Endodermal cell (in vitro differentiated cells): ENCODE results near the gene KCNQ1. TPM values are rescaled to one million over a fixed set of nuclear protein-coding genes. Genes with fewer than 3 reads are reported as not detected.

Experiments used
- DNase-seq: peaks from one replicate; pipeline ENCODE4 v3.0.0-alpha.2; 2017
- H3K27ac ChIP-seq: 2 replicates; pipeline ENCODE4 v1.5.1; 2013; ENCODE audit warnings: mild to moderate bottlenecking, low read depth, low read length, moderate library complexity
- H3K27me3 ChIP-seq: 2 replicates; pipeline ENCODE4 v1.6.1; 2013; ENCODE audit warnings: mild to moderate bottlenecking, low read length, moderate library complexity; ENCODE audit not compliant: insufficient read depth, control insufficient read depth, poor library complexity, severe bottlenecking
- H3K36me3 ChIP-seq: 2 replicates; pipeline ENCODE4 v1.7.0; 2013; ENCODE audit warnings: mild to moderate bottlenecking, low read length, moderate library complexity; ENCODE audit not compliant: control insufficient read depth, insufficient read depth
- H3K4me1 ChIP-seq: one replicate; pipeline ENCODE4 v1.7.0; 2013; ENCODE audit warnings: low read length; ENCODE audit not compliant: control insufficient read depth, insufficient read depth
- H3K4me3 ChIP-seq: 2 replicates; pipeline ENCODE4 v1.5.1; 2013; ENCODE audit warnings: mild to moderate bottlenecking, low read length, moderate library complexity
- H3K9ac ChIP-seq: 2 replicates; pipeline ENCODE4 v1.6.1; 2013; ENCODE audit warnings: mild to moderate bottlenecking, low read length, moderate library complexity; ENCODE audit not compliant: poor library complexity, severe bottlenecking; ENCODE audit errors: extremely low read depth
- H3K9me3 ChIP-seq: 2 replicates; pipeline ENCODE4 v1.6.1; 2013; ENCODE audit warnings: mild to moderate bottlenecking, low read length, moderate library complexity; ENCODE audit not compliant: control insufficient read depth
- H3K27ac Mint-ChIP-seq: 2 replicates; pipeline ENCODE4 v1.8.0; 2020; ENCODE audit warnings: mixed read lengths
- H3K27me3 Mint-ChIP-seq: 2 replicates; pipeline ENCODE4 v1.8.0; 2021; ENCODE audit warnings: mild to moderate bottlenecking, mixed read lengths; ENCODE audit not compliant: insufficient read depth
- H3K36me3 Mint-ChIP-seq: 2 replicates; pipeline ENCODE4 v1.8.0; 2020; ENCODE audit warnings: low read depth, mixed read lengths
- H3K4me1 Mint-ChIP-seq: 2 replicates; pipeline ENCODE4 v1.8.0; 2020; ENCODE audit warnings: mixed read lengths
- H3K4me3 Mint-ChIP-seq: 2 replicates; pipeline ENCODE4 v1.8.0; 2020; ENCODE audit warnings: mild to moderate bottlenecking, moderate library complexity, mixed read lengths
- H3K9me3 Mint-ChIP-seq: 2 replicates; pipeline ENCODE4 v1.8.0; 2020; ENCODE audit warnings: mild to moderate bottlenecking, mixed read lengths
- WGBS, 2 experiments: methylation state at CpG; one replicate each; pipeline versions ENCODE4 v1.1.5 to v1.1.7; 2013; ENCODE audit warnings: missing lambda C conversion rate in 2 of 2, mixed read lengths in 1 of 2; ENCODE audit not compliant: insufficient coverage in 1 of 2, insufficient read length in 1 of 2; 5-methylcytosine and 5-hydroxymethylcytosine counted together
- total RNA-seq, 2 donors: library from RNA; stranded (reverse); fragmentation: NEBNext Ultra II Directional in 1 of 2; extraction: Animal tissue kit (Norgen Biotek cat#: 25700) in 1 of 2; gene quantifications; 2 replicates in 1 of 2; 3 replicates in 1 of 2; pipeline ENCODE4 v1.2.1, GENCODE V29; 2021
- TF ChIP-seq, protein P1 (sequence below): fragments of 200-600 bp; sonication (generic); conservative IDR thresholded peaks from 2 replicates; pipeline ENCODE4 v1.5.0; 2021; ENCODE audit warnings: antibody characterized with exemption, mild to moderate bottlenecking

Gene KCNQ1
- total RNA-seq, 2 donors from 2014 or later: 1.8 to 3.5 TPM

DNA sequence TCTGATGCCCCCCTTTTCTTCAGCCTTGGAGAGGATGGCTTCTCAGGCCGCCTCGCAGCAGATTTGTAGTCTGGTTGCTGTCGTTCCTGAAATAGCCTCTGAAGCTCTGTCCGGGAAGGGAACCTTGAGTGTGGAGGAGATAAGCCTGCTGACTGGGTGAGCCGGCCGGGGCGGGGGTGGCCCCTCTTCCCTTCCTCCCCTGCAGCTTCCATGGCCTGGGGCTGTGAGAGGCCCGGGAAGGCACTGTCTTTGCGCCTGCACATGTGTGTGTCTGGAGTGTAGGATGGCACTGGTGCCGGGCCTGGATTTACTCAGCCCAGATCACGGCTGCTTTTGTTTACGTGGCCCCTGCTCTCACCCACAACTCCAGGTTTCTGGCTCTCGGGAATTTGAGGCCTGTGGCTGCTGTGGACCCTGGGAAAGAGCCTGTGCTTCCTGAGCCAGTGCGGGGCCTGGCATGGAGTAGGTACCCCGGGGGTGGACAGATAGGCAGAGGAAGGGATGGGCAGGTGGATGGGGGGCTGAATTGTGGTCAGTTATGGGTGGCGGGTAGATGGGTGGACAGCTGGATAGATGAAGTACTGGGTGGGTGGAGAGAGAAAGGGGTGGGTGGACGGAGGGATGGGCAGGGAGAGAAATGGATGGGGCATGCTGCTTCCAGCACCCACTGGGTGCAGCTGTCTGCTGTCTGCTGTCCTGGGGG is 16.6 kb downstream of the KCNQ1 start:
- Histone ChIP-seq H3K27ac (no peak overlapping the region), H3K9me3 (no peaks in the 10 kb centered on the region), H3K4me3 (no peak overlapping the region), H3K27me3 (peaks cover 21% of the 10 kb centered on the region), H3K36me3 (no peaks in the 10 kb centered on the region), H3K4me1 (no peaks in the 10 kb centered on the region), H3K9ac (no peak overlapping the region)
- Mint-ChIP-seq H3K36me3 (no peaks in the 10 kb centered on the region), H3K4me3 (no peak overlapping the region), H3K27me3 (peaks cover 31% of the 10 kb centered on the region), H3K4me1 (no peaks in the 10 kb centered on the region), H3K27ac (no peak overlapping the region), H3K9me3 (no peaks in the 10 kb centered on the region)
- DNase-seq: no peak
- 92% methylated on average over 8 to 16 of the region's 17 CpGs for whole genome bisulfite sequencing, 2 experiments
- TF ChIP-seq, protein P1, sequence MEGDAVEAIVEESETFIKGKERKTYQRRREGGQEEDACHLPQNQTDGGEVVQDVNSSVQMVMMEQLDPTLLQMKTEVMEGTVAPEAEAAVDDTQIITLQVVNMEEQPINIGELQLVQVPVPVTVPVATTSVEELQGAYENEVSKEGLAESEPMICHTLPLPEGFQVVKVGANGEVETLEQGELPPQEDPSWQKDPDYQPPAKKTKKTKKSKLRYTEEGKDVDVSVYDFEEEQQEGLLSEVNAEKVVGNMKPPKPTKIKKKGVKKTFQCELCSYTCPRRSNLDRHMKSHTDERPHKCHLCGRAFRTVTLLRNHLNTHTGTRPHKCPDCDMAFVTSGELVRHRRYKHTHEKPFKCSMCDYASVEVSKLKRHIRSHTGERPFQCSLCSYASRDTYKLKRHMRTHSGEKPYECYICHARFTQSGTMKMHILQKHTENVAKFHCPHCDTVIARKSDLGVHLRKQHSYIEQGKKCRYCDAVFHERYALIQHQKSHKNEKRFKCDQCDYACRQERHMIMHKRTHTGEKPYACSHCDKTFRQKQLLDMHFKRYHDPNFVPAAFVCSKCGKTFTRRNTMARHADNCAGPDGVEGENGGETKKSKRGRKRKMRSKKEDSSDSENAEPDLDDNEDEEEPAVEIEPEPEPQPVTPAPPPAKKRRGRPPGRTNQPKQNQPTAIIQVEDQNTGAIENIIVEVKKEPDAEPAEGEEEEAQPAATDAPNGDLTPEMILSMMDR: no peak

DNA sequence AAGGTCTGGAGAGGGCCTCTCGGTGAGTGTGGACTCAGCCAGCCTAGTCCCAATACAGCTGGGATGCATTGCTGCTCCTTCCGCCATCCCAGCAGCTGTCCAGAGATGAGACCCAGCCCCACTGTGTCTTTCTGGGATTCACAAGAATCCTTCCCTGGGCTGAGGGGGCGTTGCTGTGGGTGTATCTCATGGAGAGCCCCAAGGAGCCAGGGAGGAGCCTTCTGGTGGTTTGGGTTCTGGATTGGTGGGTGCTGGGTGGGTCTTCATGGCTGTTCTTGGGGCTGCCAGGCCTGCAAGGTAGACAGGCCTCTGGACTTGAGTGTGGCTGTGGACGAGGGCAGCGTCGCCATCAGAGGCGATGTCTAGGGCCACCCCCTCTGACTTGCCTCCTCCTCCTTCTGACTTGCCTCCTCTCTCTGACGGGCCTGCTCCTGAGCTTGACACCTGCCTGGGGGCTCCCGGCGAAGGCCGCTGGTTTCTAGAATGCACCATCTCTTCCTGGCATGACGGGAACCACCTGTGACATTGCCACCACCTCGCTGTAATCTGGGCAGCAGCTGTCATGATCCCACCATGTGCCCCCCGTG is 17.2 kb downstream of the KCNQ1 start:
- Histone ChIP-seq H3K9ac (no peak overlapping the region), H3K36me3 (no peaks in the 10 kb centered on the region), H3K27ac (no peak overlapping the region), H3K9me3 (no peaks in the 10 kb centered on the region), H3K4me1 (no peaks in the 10 kb centered on the region), H3K27me3 (peaks cover 21% of the 10 kb centered on the region), H3K4me3 (no peak overlapping the region)
- no peak overlapping the region for H3K4me3 Mint-ChIP-seq
- H3K36me3 Mint-ChIP-seq: no peaks in the 10 kb centered on the region
- H3K4me1 Mint-ChIP-seq: no peaks in the 10 kb centered on the region
- no peak overlapping the region for H3K27ac Mint-ChIP-seq
- H3K27me3 Mint-ChIP-seq: peaks cover 27% of the 10 kb centered on the region
- 90 to 93% methylated on average over 5 to 14 of the region's 14 CpGs for WGBS, 2 experiments
- no peaks in the 10 kb centered on the region for H3K9me3 Mint-ChIP-seq
- TF ChIP-seq, protein P1: no peak
- DNase-seq: no peak

DNA sequence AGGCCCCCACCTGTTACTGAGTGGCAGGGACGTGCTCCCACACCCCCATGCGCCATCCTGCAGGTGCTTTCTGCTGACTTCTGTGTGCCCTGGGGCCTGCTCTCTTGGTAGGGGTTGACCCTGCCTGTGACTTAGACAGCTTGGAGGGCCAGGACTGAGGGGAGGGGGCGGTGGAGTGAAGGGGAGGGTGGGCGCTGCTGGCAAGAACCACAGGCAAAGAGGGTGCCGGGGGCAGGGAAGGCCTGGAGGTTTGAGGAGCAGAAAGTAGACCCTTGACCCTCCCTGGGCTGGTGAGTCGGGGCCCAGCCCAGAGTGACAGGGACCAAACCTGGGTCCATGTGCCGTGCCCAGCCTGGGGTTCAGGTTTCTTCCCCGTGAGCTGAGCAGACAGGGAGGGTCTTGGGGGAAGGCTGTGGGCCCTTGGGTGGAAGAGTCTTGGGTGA is 17.8 kb downstream of the KCNQ1 start:
- H3K27ac Mint-ChIP-seq: no peak overlapping the region
- Histone ChIP-seq H3K27me3 (peaks cover 18% of the 10 kb centered on the region), H3K27ac (no peak overlapping the region), H3K36me3 (no peaks in the 10 kb centered on the region), H3K9ac (no peak overlapping the region), H3K4me1 (no peaks in the 10 kb centered on the region), H3K9me3 (no peaks in the 10 kb centered on the region), H3K4me3 (no peak overlapping the region)
- no peak for DNase-seq
- H3K27me3 Mint-ChIP-seq: peaks cover 24% of the 10 kb centered on the region
- no peak overlapping the region for H3K4me3 Mint-ChIP-seq
- no peaks in the 10 kb centered on the region for H3K9me3 Mint-ChIP-seq
- no peaks in the 10 kb centered on the region for H3K36me3 Mint-ChIP-seq
- TF ChIP-seq, protein P1: no peak
- 91 to 95% methylated on average over 5 to 8 of the region's 8 CpGs for WGBS, 2 experiments
- H3K4me1 Mint-ChIP-seq: no peaks in the 10 kb centered on the region
